Mucosa of descending colon (tissue), 3 donors: ENCODE results near the gene CPXM1. TPM values are rescaled to one million over a fixed set of nuclear protein-coding genes. Genes with fewer than 3 reads are reported as not detected.
A peak's percentile ranks its signal among the peaks of the same experiment; 100 is the strongest.

ENCODE experiments used
- ATAC-seq: fragments of 200-7000 bp; cut with Tn5 transposase; one replicate; pipeline ENCODE4 v1.9.1; 2020; ENCODE audit warnings: mild to moderate bottlenecking, moderate library complexity
- DNase-seq, 3 donors: peaks; one replicate each; pipeline ENCODE4 v3.0.0-alpha.2; 2020
- H3K36me3 ChIP-seq: fragments of 200-600 bp; one replicate; pipeline ENCODE4 v1.8.0; 2021; ENCODE audit warnings: low read depth, mild to moderate bottlenecking
- H3K4me1 ChIP-seq: fragments of 200-600 bp; one replicate; pipeline ENCODE4 v1.8.0; 2021; ENCODE audit warnings: low read depth, mild to moderate bottlenecking
- H3K4me3 ChIP-seq: fragments of 200-600 bp; one replicate; pipeline ENCODE4 v1.8.0; 2021; ENCODE audit warnings: mild to moderate bottlenecking
- H3K9me3 ChIP-seq: fragments of 200-600 bp; one replicate; pipeline ENCODE4 v1.8.0; 2021; ENCODE audit warnings: mild to moderate bottlenecking
- CTCF ChIP-seq: fragments of 200-600 bp; IDR thresholded peaks from one replicate; pipeline ENCODE4 v1.8.0; 2022; ENCODE audit warnings: antibody characterized with exemption, mild to moderate bottlenecking
- intact Hi-C, 2 donors: fragments of 100-400 bp; cut with DNase I in 1 of 2; cut with micrococcal nuclease in 1 of 2; formaldehyde crosslinking; loops; one replicate each; pipeline versions ENCODE4 v1.11.0 to v1.11.1; 2022; cut with DNase I, micrococcal nuclease
- total RNA-seq, 3 donors: library from RNA; stranded (reverse); fragmentation: NEBNext Ultra II Directional in 2 of 3; extraction: Animal tissue kit (Norgen Biotek cat#: 25700) in 2 of 3; gene quantifications; one replicate each; pipeline versions ENCODE4 v1.2.1 to v1.2.4, GENCODE V29; 2021 to 2023
- donor health status: DM: no; HTN: no; CAD: no; lungs with moderate emphysema.
- donor health status: DM: no; HTN: no; CAD: no.
- donor health status: DM: no; HTN: yes; CAD: no.

The CPXM1 gene
- total RNA-seq, 3 donors from 2014 or later, result 1.7 to 7.1 TPM; not detected in 1

GRCh38 chr20:2820084-2820895, 19.9 kb upstream of the CPXM1 start:
- DNase-seq, result no peak
- Histone ChIP-seq H3K9me3 (no peaks in the 10 kb centered on the region), H3K4me3 (no peak overlapping the region), H3K4me1 (no peaks in the 10 kb centered on the region), H3K36me3 (no peaks in the 10 kb centered on the region)
- intact Hi-C loops, result no loop called here
- no peak for TF ChIP-seq CTCF
- ATAC-seq, result no peak

- H3K9me3 ChIP-seq, result no peaks in the 10 kb centered on the region
- no peaks in the 10 kb centered on the region for H3K36me3 ChIP-seq
- TF ChIP-seq CTCF, result no peak
- intact Hi-C loops, result no loop called here
- DNase-seq, result no peak
- H3K4me1 ChIP-seq, result no peaks in the 10 kb centered on the region
- ATAC-seq, result no peak
- no peak overlapping the region for H3K4me3 ChIP-seq
Measured at GRCh38 chr20:2817891-2818595, 17.6 kb upstream of the CPXM1 start.

GRCh38 chr20:2817341-2817726, 16.9 kb upstream of the CPXM1 start:
- ATAC-seq, result no peak
- Histone ChIP-seq H3K4me3 (no peak overlapping the region), H3K36me3 (no peaks in the 10 kb centered on the region), H3K9me3 (no peaks in the 10 kb centered on the region), H3K4me1 (no peaks in the 10 kb centered on the region)
- intact Hi-C loops, result no loop called here
- TF ChIP-seq CTCF, result no peak
- DNase-seq, result no peak

- intact Hi-C loops, result no loop called here
- H3K4me3 ChIP-seq, result no peak overlapping the region
- no peak for TF ChIP-seq CTCF
- no peaks in the 10 kb centered on the region for H3K4me1 ChIP-seq
- H3K9me3 ChIP-seq, result no peaks in the 10 kb centered on the region
- H3K36me3 ChIP-seq, result no peaks in the 10 kb centered on the region
- peak in 1 of 3 donors; percentile 23 for DNase-seq
- no peak for ATAC-seq
Measured at GRCh38 chr20:2816583-2817340, 16.3 kb upstream of the CPXM1 start.

- no peak for TF ChIP-seq CTCF
- Histone ChIP-seq H3K36me3 (no peaks in the 10 kb centered on the region), H3K4me1 (no peaks in the 10 kb centered on the region), H3K9me3 (no peaks in the 10 kb centered on the region), H3K4me3 (no peak within 1 kb of the TSS)
- no peak for ATAC-seq
- DNase-seq, result no peak
- intact Hi-C loops, result no loop called here
Measured at GRCh38 chr20:2816030-2816582, 15.7 kb upstream of the CPXM1 start, which contains the start of gene TMEM239. TSS of gene TMEM239 (plus strand) at chr20:2816364. CDS start at chr20:2816555, 191 bp downstream.
